ENCODE data around the gene SEC16A.

Gene SEC16A

DNA sequence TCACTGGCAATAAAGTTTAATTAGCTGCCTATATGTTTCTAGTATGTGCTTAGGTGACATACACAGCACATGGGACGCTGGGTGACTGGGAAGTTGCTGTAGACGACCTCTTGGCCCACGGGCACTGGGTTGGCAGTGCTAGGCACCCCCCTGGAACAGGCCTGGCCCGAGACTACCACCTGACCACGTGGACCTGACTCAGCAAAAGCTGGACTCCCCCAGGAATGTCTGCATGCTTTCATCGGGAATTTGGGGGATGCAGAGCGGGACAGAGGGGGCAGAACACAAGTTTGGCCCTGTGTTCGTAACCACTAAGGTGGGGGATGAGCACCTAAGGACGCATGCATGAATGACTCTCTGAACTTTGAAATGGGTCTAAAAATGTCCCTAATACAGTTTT lies 26.6 kb downstream of the SEC16A start:
- peaks cover 48 to 99% (median 78%) of the 10 kb centered on the region in 11 experiments; a peak in 21 of 22 replicates for H4K20me1 ChIP-seq
- H3K27ac ChIP-seq = no peak overlapping the region
- H3K9ac ChIP-seq = no peak overlapping the region
- no peaks in the 10 kb centered on the region for H3K27me3 ChIP-seq
- no peaks in the 10 kb centered on the region for H3K9me3 ChIP-seq (replicated peaks in 1 of 11)
- H3K4me1 ChIP-seq = peaks cover 17 to 51% (median 47%) of the 10 kb centered on the region in 10 experiments
- no peak for TF ChIP-seq Cebpa-rat (IDR thresholded peaks at IDR 0.05)
- no peak overlapping the region for H3K4me2 ChIP-seq
- H3K4me3 ChIP-seq = no peak overlapping the region
- peaks cover 86 to 100% (median 94%) of the 10 kb centered on the region in 11 experiments for H3K36me3 ChIP-seq

DNA sequence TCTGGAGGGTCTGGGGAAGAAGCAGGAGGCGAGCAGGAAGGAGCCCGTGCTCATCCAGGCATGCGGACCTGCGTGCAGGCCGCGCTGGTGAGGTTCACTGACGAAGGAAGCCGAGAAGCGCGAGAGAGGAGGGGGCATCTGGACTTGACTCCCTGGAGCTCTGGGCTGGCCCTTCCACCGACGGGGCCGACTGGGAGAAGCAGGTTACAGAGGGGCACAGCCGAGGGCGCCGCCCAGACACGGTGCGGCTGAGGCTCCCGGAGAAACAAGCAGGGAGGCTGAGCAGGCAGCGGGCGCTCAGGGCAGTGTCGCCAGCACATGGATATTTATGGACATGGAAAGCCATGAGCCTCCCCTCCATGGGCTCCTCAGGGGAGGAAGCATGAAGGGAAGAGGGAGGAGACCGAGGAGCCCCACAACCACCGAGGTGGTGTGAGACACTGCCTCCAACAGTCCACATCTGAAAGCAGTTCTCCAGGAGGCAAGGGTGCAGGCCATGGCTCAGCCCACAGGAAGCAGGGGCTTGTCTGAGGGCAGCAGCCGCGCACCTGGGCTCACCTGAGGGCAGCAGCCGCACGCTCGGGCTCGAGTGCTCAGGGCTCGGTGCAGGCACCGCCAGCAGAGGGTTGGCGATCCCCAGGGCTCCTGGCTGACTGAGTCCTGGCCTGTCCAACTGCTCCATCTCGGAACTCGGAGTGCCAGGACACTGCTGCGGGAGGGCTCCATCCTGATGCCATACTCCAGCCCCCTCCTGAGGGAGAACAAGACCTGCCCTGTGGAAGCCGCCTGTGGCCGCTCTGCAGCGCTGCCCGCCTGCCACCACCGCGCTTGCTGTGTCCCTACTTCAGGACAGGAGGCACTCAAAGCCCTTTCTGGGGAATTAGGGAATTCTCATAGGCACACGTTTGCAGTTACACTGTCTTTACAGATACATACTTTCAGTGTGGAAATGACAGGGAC lies 27.5 kb downstream of the SEC16A start:
- H3K9me3 ChIP-seq (replicated peaks in 1 of 11) = no peaks in the 10 kb centered on the region
- no peak for TF ChIP-seq Cebpa-rat (IDR thresholded peaks at IDR 0.05)
- peaks cover 50 to 100% (median 80%) of the 10 kb centered on the region in 11 experiments for H4K20me1 ChIP-seq
- no peak overlapping the region for H3K4me3 ChIP-seq
- H3K9ac ChIP-seq = peak overlapping the region in 9 of 11 experiments; percentile 22 to 72 (median 54); a peak in 16 of 22 replicates
- H3K27me3 ChIP-seq = no peaks in the 10 kb centered on the region
- peaks cover 86 to 100% (median 94%) of the 10 kb centered on the region in 11 experiments for H3K36me3 ChIP-seq
- H3K4me2 ChIP-seq = peak overlapping the region; percentile 30 to 94 (median 85); a peak in 20 of 22 replicates
- H3K27ac ChIP-seq = peak overlapping the region in 7 of 11 experiments; percentile 40 to 69 (median 53); a peak in 13 of 22 replicates
- H3K4me1 ChIP-seq = peaks cover 19 to 61% (median 55%) of the 10 kb centered on the region in 10 experiments

DNA sequence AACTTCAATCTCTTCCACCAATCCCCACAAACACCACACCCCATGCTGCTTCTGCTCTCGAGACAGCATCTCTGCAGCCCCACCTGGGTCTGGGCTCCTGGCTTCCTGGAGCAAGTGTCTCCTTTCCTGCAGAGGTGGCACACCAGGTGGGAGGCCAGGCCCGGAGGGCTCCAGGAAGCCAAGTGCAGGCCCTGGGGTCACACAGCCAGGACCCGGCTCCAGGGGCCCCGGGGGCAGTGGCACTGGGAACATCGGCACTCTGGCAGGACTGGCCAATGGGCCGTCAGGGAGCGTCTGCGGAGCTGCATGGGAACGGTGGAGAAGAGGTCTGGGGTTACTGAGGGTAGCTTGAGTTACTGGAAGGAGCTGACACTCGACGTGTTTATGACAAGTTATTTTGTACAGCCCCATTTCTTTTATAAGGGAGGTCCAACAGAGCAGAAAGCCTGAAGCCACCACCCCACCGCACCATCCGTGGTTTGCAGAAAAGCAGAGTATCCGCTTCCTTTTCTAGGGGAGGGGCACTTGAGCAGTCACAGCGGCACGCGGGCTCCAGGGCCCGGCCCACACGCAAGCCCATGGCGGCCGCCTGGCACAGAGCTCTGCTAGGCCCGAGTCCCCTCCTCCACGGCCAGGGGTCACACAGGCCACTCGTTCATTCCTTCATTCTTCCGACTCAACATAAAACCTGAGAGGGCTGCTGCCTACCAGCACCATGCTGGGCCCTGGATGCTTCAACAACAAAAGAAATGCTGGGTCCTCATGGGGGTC lies 28.6 kb downstream of the SEC16A start:
- H4K20me1 ChIP-seq = peaks cover 57 to 100% (median 88%) of the 10 kb centered on the region in 11 experiments
- TF ChIP-seq Cebpa-rat (IDR thresholded peaks at IDR 0.05) = no peak
- peaks cover 86 to 100% (median 95%) of the 10 kb centered on the region in 11 experiments for H3K36me3 ChIP-seq
- H3K9ac ChIP-seq = peak overlapping the region in 10 of 11 experiments; percentile 13 to 72 (median 52); a peak in 16 of 22 replicates
- H3K27me3 ChIP-seq = no peaks in the 10 kb centered on the region
- peak overlapping the region; percentile 16 to 94 (median 85) for H3K4me2 ChIP-seq
- no peak overlapping the region for H3K4me3 ChIP-seq
- peaks cover 19 to 68% (median 65%) of the 10 kb centered on the region in 10 experiments for H3K4me1 ChIP-seq
- H3K27ac ChIP-seq = peak overlapping the region in 8 of 11 experiments; percentile 37 to 69 (median 50); a peak in 15 of 22 replicates
- no peaks in the 10 kb centered on the region for H3K9me3 ChIP-seq (replicated peaks in 1 of 11)

DNA sequence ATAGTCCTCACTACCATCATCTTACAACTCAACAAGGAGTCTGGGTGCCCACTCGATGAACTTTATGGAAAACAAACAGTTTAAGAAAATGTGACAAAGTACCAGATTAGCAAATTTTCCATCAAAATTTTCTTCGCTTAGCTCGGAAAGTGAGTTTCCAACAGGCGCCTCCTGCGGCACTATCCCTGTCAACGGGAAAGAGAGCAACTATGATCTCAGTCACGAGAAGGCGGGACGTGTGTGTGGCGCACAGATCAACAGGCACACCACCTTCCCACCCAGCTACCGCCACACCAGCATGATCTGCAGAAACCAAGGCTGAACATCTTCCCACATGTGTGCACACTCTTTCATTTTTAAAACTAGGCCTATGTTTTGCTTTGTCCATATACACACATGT lies 29.5 kb downstream of the SEC16A start:
- Histone ChIP-seq H3K9ac (0 out of 22 replicates have a peak overlapping the region, but pooled peaks of 1 of the 11 experiments have one; percentile 72), H3K36me3 (peaks cover 86 to 100% (median 95%) of the 10 kb centered on the region in 11 experiments), H3K4me2 (peak overlapping the region in 8 of 11 experiments; percentile 82 to 94 (median 87); a peak in 15 of 22 replicates), H4K20me1 (peaks cover 66 to 100% (median 97%) of the 10 kb centered on the region in 11 experiments), H3K9me3 (replicated peaks in 1 of 11) (no peaks in the 10 kb centered on the region), H3K4me3 (no peak overlapping the region), H3K27me3 (no peaks in the 10 kb centered on the region), H3K27ac (no peak overlapping the region), H3K4me1 (peaks cover 19 to 77% (median 74%) of the 10 kb centered on the region in 10 experiments)
- TF ChIP-seq Cebpa-rat (IDR thresholded peaks at IDR 0.05) = no peak

DNA sequence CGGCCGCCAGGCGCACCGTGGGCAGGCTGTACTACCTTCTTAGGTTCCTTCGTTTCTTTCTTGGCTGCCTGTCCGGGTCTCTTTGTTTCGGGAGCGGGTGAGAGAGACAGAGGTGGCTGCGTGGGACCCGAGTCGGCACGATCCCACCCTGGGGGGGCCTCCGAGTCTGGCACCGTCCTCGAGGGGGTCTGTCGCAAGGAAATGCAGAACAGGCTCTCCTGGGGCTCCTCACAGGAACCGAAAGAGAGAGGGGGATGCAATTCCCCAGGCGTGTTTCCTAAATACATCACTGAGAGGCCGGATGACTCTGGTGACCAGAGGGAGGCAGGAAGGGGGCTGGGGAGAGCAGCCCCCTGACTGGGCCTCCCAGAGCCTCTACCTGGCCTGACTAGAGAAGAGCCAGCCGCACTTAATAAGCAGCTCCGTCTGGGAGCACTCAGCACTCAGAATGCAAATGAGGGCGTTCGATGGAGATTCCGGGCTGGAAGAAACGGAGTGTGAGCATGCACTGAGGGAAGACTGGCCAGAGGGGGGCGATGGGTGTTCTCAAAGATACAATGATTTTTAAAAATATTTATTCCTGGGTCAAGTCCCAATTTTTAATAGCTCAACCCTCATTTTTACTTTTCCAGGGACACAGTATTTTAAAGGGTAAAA lies 31.5 kb downstream of the SEC16A start:
- peak in 3 of 11 experiments; percentile 49 to 51 (median 50); a peak in 4 of 22 replicates for TF ChIP-seq Cebpa-rat (IDR thresholded peaks at IDR 0.05)
- Histone ChIP-seq H3K36me3 (peaks cover 84 to 100% (median 95%) of the 10 kb centered on the region in 11 experiments), H3K4me3 (peak overlapping the region in 6 of 10 experiments; percentile 4 to 47 (median 33); a peak in 9 of 20 replicates), H3K4me2 (peak overlapping the region; percentile 31 to 96 (median 88); a peak in 21 of 22 replicates), H3K27me3 (no peaks in the 10 kb centered on the region), H3K27ac (peak overlapping the region in 8 of 11 experiments; percentile 3 to 57 (median 20); a peak in 10 of 22 replicates), H3K4me1 (peaks cover 19 to 96% (median 93%) of the 10 kb centered on the region in 10 experiments), H3K9me3 (replicated peaks in 1 of 11) (no peaks in the 10 kb centered on the region), H4K20me1 (peaks cover 75 to 100% (median 99%) of the 10 kb centered on the region in 11 experiments), H3K9ac (peak overlapping the region in 9 of 11 experiments; percentile 4 to 64 (median 45); a peak in 14 of 22 replicates)

DNA sequence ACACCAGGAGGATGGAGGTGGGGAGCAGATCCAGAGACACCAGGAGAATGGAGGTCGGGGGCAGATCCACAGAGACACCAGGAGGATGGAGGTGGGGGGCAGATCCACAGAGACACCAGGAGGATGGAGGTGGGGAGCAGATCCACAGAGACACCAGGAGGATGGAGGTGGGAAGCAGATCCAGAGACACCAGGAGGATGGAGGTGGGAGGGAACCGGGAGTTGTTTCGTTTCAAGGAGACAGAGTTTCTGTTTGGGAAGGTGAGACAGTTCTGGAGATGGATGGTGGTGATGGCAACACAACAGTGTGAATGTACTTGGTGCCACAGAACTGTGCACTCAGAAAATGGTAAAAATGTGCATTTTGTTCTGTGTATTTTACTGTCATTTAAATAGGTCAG lies 34.2 kb downstream of the SEC16A start:
- TF ChIP-seq Cebpa-rat (IDR thresholded peaks at IDR 0.05) = no peak
- peaks cover 71 to 100% (median 98%) of the 10 kb centered on the region in 11 experiments for H4K20me1 ChIP-seq
- H3K4me2 ChIP-seq = peak overlapping the region in 10 of 11 experiments; percentile 48 to 93 (median 82); a peak in 16 of 22 replicates
- H3K9ac ChIP-seq = peak overlapping the region in 1 of 11 experiments; percentile 4; a peak in 2 of 22 replicates
- no peak overlapping the region for H3K27ac ChIP-seq
- H3K9me3 ChIP-seq (replicated peaks in 1 of 11) = no peaks in the 10 kb centered on the region
- H3K36me3 ChIP-seq = peaks cover 85 to 100% (median 95%) of the 10 kb centered on the region in 11 experiments
- H3K27me3 ChIP-seq = no peaks in the 10 kb centered on the region
- H3K4me1 ChIP-seq = peaks cover 9 to 90% (median 86%) of the 10 kb centered on the region in 10 experiments
- H3K4me3 ChIP-seq = no peak overlapping the region

DNA sequence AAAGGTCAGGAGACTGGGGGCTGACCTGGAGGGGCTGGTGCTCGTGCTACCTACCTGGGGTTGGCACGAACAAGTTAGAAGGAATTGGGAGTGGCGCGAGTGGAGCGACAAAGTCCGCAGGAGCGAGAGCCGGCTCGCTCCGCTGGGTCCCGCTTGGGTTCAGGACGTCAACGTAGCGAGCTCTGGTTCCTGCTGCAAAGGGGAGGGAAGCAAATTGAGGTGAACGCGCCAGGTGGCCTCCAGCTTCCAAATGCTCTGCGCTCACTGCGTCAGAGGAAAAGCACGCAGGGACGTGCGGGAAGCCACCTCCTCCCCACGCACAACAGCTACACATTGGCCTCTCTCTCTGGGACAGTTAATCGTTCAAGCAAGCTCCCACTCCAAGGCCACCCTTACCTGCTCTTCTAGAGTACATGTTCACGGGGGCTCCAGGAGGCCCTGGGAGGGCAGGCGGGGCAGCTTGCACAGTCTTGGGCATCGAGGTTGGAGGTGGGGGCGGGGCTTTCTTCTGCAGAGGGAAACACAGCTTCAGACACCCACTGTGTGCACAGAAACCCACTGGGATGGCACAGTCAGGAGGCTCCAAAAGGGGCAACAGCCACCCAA lies 35.6 kb downstream of the SEC16A start:
- Histone ChIP-seq H3K9me3 (replicated peaks in 1 of 11) (no peaks in the 10 kb centered on the region), H3K36me3 (peaks cover 83 to 100% (median 95%) of the 10 kb centered on the region in 11 experiments), H3K4me1 (peaks cover 17 to 91% (median 86%) of the 10 kb centered on the region in 10 experiments), H3K27me3 (no peaks in the 10 kb centered on the region), H3K27ac (peak overlapping the region in 2 of 11 experiments; percentile 7 to 21; a peak in 4 of 22 replicates), H4K20me1 (peaks cover 70 to 100% (median 99%) of the 10 kb centered on the region in 11 experiments), H3K4me3 (peak overlapping the region in 6 of 10 experiments; percentile 2 to 36 (median 6); a peak in 5 of 20 replicates), H3K9ac (peak overlapping the region in 6 of 11 experiments; percentile 21 to 50 (median 28); a peak in 10 of 22 replicates), H3K4me2 (peak overlapping the region; percentile 23 to 93 (median 80); a peak in 20 of 22 replicates)
- TF ChIP-seq Cebpa-rat (IDR thresholded peaks at IDR 0.05) = no peak

Measured in BLaER1 treated with 17β-estradiol and CSF1 and Interleukin-3, amounts not matched to agents 10 nM and 100 nM (cell line).